Measurements from ENCODE around the gene SLC25A23.
"Not testable (repeated sequence)": the region's sequence is repeated elsewhere in the genome, so short reads cannot be mapped to it uniquely, and the experiment has no call there.

The SLC25A23 gene

DNA sequence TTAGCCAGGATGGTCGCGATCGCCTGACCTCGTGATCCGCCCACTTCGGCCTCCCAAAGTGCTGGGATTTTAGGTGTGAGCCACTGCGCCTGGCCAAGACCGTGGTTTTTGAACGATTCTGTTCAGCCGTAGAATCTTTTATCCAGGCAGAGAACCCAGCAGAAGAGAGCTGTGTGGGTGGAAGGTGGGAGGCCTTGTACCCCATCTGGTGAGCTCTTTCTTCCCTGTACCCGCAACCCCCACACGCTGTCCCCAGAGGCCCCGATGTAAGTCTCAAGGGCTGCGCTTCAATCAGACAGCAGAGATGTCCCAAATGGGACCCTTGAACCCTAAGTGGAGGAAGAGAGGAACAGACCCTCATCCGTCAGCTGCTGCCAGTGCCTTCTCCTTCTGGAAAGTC is 3.7 kb downstream of the SLC25A23 start:
- DNase-seq: no peak

GRCh38 chr19:6453951-6454565 is 5.5 kb downstream of the SLC25A23 start:
- DNase-seq: no peak

- no peak for DNase-seq
Observed at GRCh38 chr19:6452899-6453298, 6.7 kb downstream of the SLC25A23 start.

- no peak for DNase-seq
Observed at GRCh38 chr19:6452223-6452614, 7.4 kb downstream of the SLC25A23 start.

DNA sequence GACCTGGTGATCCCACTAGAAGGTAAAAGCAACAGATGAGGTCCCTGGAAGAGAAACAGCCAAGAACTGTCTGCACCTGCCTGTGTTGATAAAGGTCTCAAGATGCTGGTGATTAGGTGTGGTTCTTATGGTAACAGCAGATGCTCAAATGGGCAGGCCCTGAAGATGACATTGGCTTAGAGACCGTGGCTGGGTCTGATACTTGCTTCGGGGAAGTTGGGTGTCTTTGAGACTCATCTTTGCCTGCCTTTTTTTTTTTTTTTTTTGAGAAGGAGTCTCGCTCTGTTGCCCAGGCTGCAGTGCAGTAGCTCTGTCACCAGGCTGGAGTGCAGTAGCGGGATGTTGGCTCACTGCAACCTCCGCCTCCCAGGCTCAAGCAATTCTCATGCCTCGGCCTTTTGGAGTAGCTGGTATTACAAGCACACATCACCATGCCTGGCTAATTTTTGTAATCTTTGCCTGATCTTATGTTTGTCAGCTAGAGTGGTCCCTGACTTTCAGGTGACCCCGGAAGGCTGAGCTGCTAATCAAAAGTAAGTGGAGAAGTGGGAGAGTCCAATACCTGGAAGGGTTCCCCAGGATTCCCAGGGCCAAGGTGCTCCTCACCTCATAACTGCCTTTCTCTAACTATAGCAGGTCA is 7.9 kb downstream of the SLC25A23 start:
- DNase-seq: no peak

- DNase-seq: no peak
Observed at GRCh38 chr19:6450166-6450565, 9.4 kb downstream of the SLC25A23 start.

DNA sequence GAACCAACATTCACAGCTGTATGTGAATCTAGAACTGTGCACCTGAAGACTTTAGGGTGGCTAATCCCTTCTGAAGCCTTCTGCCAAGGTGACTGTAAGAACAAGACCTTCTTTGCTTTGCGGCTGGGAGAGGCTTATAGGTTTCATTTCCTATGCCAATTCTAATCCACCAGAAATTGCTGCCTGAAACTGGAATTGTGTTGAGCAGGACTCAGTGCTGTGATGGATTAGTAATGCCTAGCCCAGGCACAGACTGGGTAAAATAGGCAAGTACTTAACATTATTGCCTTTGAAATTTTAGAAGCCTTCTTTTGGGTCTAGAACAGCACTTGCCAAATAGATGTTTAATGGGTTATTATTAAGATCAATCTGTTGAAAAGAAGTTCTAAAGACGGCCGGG is 11.5 kb downstream of the SLC25A23 start:
- DNase-seq: no peak

- no peak for DNase-seq
Observed at GRCh38 chr19:6446452-6446851, 13.1 kb downstream of the SLC25A23 start.

DNA sequence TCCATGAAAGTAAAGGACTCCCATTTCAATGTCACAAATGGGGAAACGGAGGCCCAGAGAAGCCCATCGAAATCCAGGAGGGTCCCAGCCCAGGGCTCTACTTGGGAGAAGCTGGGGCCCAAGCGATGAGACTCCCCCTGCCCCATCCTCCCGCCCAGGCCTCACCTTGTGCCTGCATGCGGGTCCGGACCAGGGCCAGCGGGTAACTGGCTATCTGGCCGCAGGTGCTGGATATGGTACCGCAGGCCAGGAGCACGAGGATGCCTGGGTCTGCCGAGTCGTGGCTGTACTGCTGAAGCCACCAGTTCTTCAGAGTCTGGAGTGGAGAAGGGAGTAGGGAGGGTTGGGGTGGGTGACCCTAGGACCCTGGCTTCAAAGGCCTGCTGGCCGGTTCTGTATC is 15.6 kb downstream of the SLC25A23 start:
- DNase-seq: no peak

- DNase-seq: no peak
Observed at GRCh38 chr19:6442087-6442688, 17.4 kb downstream of the SLC25A23 start.

DNA sequence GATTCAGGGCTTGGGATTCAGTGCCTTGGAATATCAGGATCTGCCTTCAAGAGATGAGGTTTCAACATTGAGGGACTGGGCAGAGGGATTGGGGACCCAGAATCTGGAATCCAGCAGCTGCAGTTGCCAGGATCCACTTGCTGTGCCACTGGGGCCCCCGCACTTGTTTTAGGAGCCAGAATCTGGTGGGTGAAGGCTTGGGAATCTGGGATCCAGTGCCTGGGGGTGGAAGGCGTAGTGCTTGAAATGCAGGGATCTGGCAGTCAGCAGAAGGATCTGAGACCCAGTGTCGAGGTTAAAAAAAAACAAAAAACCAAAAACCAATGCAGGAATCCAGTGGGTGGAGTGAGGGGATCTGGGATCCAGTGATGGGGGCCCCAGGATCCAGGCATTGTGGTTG is 18.7 kb downstream of the SLC25A23 start:
- no peak for DNase-seq

- no peak for DNase-seq
Observed at GRCh38 chr19:6439743-6440142, 19.8 kb downstream of the SLC25A23 start.

- no peak for DNase-seq
Observed at GRCh38 chr19:6433663-6434062, 25.9 kb downstream of the SLC25A23 start, which contains the start of gene SLC25A41. SLC25A41 (minus strand) TSS chr19:6433763; CDS start chr19:6433693, 70 bp downstream.

DNA sequence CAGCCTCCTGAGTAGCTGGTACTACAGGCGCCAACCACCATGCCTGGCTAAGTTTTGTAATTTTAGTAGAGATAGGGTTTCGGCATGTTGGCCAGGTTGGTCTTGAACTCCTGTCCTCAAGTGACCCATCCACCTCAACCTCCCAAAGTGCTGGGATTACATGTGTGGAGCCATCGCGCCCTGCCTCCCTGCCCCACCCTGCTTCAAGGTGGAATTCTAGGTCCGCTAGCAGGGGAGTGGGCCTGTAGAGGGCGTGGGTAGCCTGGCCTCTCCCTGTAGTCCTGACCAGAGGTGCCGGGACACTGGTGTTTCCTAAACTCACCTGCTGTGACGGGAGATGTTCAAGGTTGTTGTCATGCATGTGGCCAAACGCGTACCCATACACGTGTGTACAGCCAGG is 26.4 kb downstream of the SLC25A23 start:
- no peak for DNase-seq

- DNase-seq: no peak
Observed at GRCh38 chr19:6431891-6432290, 27.7 kb downstream of the SLC25A23 start.

GRCh38 chr19:6429419-6430221 is 30.0 kb downstream of the SLC25A23 start:
- DNase-seq: no peak

DNA sequence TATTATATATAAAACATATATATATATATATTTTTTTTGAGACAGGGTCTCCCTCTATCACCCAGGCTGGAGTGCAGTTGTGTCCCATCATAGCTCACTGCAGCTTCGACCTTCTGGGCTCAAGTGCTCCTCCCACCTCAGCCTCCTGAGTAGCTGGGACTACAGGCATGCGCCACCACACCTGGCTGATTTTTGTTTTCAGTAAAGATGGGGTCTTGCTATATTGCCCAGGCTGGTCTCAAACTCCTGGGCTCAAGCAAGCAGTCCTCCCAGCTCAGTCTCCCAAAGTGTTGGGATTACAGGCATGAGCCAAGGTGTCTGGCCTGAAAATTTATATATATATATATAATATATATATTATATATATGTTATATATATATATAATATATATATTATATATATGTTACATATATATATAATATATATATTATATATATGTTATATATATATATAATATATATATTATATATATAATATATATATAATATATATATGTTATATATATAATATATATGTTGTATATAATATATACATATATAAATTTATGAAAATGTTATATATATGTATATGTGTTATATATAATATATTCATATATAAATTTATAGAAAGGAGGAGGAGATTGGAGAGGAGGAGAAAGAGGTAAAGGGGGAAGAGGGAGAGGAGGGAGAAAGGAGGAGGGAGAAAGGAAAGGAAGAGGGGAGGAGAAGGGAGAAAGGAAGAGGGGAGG is 30.7 kb downstream of the SLC25A23 start:
- DNase-seq: not testable (repeated sequence)

DNA sequence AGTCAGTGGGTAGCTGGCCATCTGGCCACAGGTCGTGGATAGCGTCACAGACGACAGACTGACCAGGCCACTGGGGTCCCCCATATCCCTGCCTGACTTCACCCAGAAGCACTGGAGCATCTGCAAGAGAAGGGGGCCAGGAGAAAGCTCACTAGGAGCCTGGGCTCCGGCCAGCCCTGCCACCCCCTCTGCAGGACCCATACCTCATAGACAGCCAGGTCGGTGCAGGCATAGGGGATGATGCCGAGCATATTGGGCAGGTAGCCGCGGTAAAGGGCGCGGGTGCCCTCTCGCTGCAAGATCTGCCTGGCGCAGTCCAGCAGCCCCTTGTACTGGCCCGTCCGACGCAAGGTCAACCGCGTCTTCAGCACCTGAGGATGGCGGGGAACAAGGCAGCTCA is 32.5 kb downstream of the SLC25A23 start:
- no peak for DNase-seq

DNA sequence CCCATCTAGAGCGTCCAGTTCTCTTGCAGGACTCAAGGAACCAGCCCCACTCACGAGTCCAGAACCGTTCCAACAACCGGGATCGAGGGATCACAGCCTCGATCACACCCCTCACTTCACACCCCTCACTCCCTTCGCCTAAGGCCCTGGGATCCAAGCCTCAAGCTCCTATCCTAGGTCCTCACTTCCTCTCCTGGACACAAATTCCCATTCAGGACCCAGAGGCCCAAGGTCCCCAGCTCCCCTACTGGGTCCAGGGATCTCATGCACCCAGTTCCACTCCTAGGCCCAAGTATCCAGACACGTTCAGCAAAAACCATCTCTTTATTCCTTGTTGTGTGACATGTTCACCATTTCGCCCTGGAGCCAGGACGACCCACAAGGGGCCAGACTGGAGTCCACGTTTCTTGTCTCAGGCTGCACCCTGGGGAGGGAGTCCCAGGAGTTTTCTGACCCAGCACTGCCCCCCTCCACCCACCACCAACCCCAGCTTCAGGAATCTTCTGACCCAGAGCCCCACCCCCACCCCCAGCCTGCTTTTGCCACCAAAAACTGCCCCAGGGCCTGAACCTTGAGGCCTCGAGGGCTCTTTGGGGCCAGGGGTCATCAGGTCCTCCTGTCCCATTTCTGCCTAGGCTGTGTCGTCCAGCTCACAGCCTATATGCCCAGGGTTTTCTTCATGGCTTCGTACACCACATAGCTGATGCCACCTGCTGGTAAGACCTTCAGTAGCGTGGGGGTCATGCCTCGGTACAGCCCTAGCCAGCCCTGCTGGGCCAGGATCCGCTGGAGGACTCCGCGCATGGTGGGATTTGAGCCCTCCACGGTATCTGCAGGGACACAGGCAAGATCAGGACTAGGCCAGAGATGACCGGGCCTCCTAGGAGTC is 33.6 kb downstream of the SLC25A23 start:
- no peak for DNase-seq

DNA sequence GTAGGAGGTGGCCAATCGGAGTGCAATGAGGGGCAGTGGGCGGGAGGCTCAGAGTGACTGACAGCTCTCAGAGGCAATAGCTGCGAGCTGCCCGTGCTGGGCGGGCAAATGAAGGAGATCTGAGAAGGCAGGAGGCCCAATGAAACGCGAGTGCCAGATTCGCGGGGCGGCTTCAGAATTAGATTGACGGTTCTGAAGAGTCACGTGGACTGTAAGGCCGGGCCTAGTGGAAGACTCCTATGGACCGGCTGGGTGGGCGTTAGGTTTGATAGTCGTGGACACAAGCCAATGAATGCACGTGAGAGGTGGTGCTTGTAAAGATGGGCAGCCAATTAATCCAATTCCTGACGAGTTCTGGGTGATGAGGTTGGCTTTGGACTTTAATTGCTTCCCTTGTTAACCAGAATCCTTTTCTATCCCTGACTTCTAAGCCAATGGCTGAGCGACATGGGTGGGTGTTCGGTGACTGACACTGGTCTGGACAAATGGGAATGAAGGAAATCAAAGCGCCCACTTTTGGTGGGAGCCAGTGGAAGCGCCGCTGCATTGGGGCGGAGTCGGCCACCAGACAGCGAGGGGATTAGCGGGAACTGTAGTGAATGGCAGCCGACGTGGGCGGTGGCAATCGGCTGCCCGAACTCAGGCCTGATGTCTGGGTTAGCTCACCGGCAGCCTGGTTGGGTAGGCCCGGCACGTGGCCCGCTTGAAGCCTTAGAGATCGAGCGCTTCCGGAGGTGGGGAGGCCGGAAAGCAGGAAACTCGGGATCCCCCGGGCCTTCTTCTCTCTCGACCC is 34.5 kb downstream of the SLC25A23 start:
- peak; percentile 97 for DNase-seq

All from activated T-cell treated with anti-CD3 and anti-CD28 coated beads for 4 hours (primary cell).